Nephron (organoid): ENCODE results near the gene LMX1B.

Source experiments
- H3K27ac Mint-ChIP-seq, 3 experiments: 2 replicates each; pipeline ENCODE4 v1.8.0; 2020; ENCODE audit warnings: mixed read lengths in 3 of 3, mild to moderate bottlenecking in 2 of 3, moderate library complexity in 1 of 3
- H3K27me3 Mint-ChIP-seq: 2 replicates; pipeline ENCODE4 v1.8.0; 2021; ENCODE audit warnings: low read depth, mild to moderate bottlenecking, moderate library complexity, mixed read lengths
- H3K36me3 Mint-ChIP-seq: 2 replicates; pipeline ENCODE4 v1.8.0; 2020; ENCODE audit warnings: low read depth, mixed read lengths
- H3K4me1 Mint-ChIP-seq: 2 replicates; pipeline ENCODE4 v1.8.0; 2020; ENCODE audit warnings: mixed read lengths
- H3K4me3 Mint-ChIP-seq, 3 experiments: 2 replicates each; pipeline ENCODE4 v1.8.0; 2020; ENCODE audit warnings: mild to moderate bottlenecking in 3 of 3, mixed read lengths in 3 of 3, moderate library complexity in 2 of 3
- H3K9me3 Mint-ChIP-seq: 2 replicates; pipeline ENCODE4 v1.8.0; 2020; ENCODE audit warnings: mixed read lengths
- CTCF ChIP-seq, 3 experiments: fragments of 200-600 bp; sonication (generic); IDR thresholded peaks; one replicate each; pipeline ENCODE4 v1.5.0; 2021; ENCODE audit warnings: antibody characterized with exemption in 3 of 3; ENCODE audit not compliant: unreplicated experiment in 3 of 3

The LMX1B gene

GRCh38 chr9:126684345-126684744, 70.6 kb downstream of the LMX1B start:
- TF ChIP-seq CTCF (IDR thresholded peaks at IDR 0.05; ENCODE audit: unreplicated experiment in 3 of 3) = no peak
- Mint-ChIP-seq H3K27me3 (peaks cover 88% of the 10 kb centered on the region), H3K36me3 (no peaks in the 10 kb centered on the region), H3K4me1 (peaks cover 5% of the 10 kb centered on the region), H3K4me3 (no peak overlapping the region), H3K9me3 (no peaks in the 10 kb centered on the region), H3K27ac (peak overlapping the region in 1 of 3 experiments; percentile 38)

- no peak overlapping the region for H3K4me3 Mint-ChIP-seq
- H3K36me3 Mint-ChIP-seq = no peaks in the 10 kb centered on the region
- H3K27ac Mint-ChIP-seq = peak overlapping the region in 1 of 3 experiments; percentile 15
- TF ChIP-seq CTCF (IDR thresholded peaks at IDR 0.05; ENCODE audit: unreplicated experiment in 3 of 3) = no peak
- H3K9me3 Mint-ChIP-seq = no peaks in the 10 kb centered on the region
- H3K27me3 Mint-ChIP-seq = peaks cover 88% of the 10 kb centered on the region
- H3K4me1 Mint-ChIP-seq = peaks cover 5% of the 10 kb centered on the region
Observed at GRCh38 chr9:126684965-126685465, 71.3 kb downstream of the LMX1B start.

- Mint-ChIP-seq H3K27me3 (peaks cover 86% of the 10 kb centered on the region), H3K27ac (no peak overlapping the region), H3K9me3 (no peaks in the 10 kb centered on the region), H3K4me3 (no peak overlapping the region), H3K4me1 (peaks cover 5% of the 10 kb centered on the region), H3K36me3 (no peaks in the 10 kb centered on the region)
- no peak for TF ChIP-seq CTCF (IDR thresholded peaks at IDR 0.05; ENCODE audit: unreplicated experiment in 3 of 3)
Observed at GRCh38 chr9:126687930-126688461, 74.3 kb downstream of the LMX1B start.

GRCh38 chr9:126688617-126689016, 74.9 kb downstream of the LMX1B start:
- Mint-ChIP-seq H3K9me3 (no peaks in the 10 kb centered on the region), H3K27ac (no peak overlapping the region), H3K36me3 (no peaks in the 10 kb centered on the region), H3K4me1 (peaks cover 2% of the 10 kb centered on the region), H3K4me3 (peak overlapping the region in 1 of 3 experiments; percentile 19), H3K27me3 (peaks cover 82% of the 10 kb centered on the region)
- TF ChIP-seq CTCF (IDR thresholded peaks at IDR 0.05; ENCODE audit: unreplicated experiment in 3 of 3) = no peak

GRCh38 chr9:126689027-126689825, 75.5 kb downstream of the LMX1B start:
- no peaks in the 10 kb centered on the region for H3K9me3 Mint-ChIP-seq
- no peaks in the 10 kb centered on the region for H3K4me1 Mint-ChIP-seq
- H3K4me3 Mint-ChIP-seq = peak overlapping the region in 2 of 3 experiments; percentile 18 to 19
- no peak overlapping the region for H3K27ac Mint-ChIP-seq
- H3K27me3 Mint-ChIP-seq = peaks cover 75% of the 10 kb centered on the region
- no peaks in the 10 kb centered on the region for H3K36me3 Mint-ChIP-seq
- TF ChIP-seq CTCF (IDR thresholded peaks at IDR 0.05; ENCODE audit: unreplicated experiment in 3 of 3) = no peak
